Measurements from ENCODE around the gene APOB. TPM values are rescaled to one million over a fixed set of nuclear protein-coding genes. Genes with fewer than 3 reads are reported as not detected.

The APOB gene
- total and polyA plus RNA-seq, 2 of the 13 experiments (the other 11 are each of a cell fraction or from before 2014, with no cell fraction given), result 1,569 to 2,515 TPM

GRCh38 chr2:20997953-20998722 is 45.7 kb downstream of the APOB start:
- CTCF ChIA-PET (ENCODE audit: low intra/inter-chr PET ratio, low total read pairs), result no interaction called here
- ATAC-seq, result peak; percentile 20
- intact Hi-C loops (cut with micrococcal nuclease; ENCODE audit: unreplicated experiment), result no loop called here
- TF ChIP-seq CBX5 (CRISPR knock-in tag; IDR thresholded peaks at IDR 0.05; ENCODE audit: borderline replicate concordance), result no peak
- peak; percentile 81; the same call in 1 of the 2 replicates for TF ChIP-seq POLR2AphosphoS2 (IDR thresholded peaks at IDR 0.05; ENCODE audit: low read depth, low read length)
- peak; percentile 53 for TF ChIP-seq HNRNPH1 (optimal IDR thresholded peaks at IDR 0.05; ENCODE audit: low read depth, low read length)
- peak; percentile 83 for TF ChIP-seq POLR2G (IDR thresholded peaks at IDR 0.05; ENCODE audit: low read depth, low read length)
- TF ChIP-seq RBM22 (optimal IDR thresholded peaks at IDR 0.05; ENCODE audit: low read length), result peak; percentile 87
- TF ChIP-seq SAFB2 (CRISPR knock-in tag; IDR thresholded peaks at IDR 0.05; ENCODE audit: borderline replicate concordance, low read depth), result 0 out of 2 replicates have a peak, but pooled peaks have one; percentile 6
- TF ChIP-seq TAF15 (IDR thresholded peaks at IDR 0.05; ENCODE audit: low read depth, low read length, poor library complexity, severe bottlenecking), result no peak
- TF ChIP-seq AGO1 (IDR thresholded peaks at IDR 0.05; ENCODE audit: low read depth, low read length, poor library complexity, severe bottlenecking), result peak; percentile 29
- peak; percentile 54 for TF ChIP-seq RBFOX2 (IDR thresholded peaks at IDR 0.05; ENCODE audit: low read depth, low read length)
- Histone ChIP-seq H3K4me1 (ENCODE audit: insufficient read depth, low read length) (no peaks in the 10 kb centered on the region), H3K4me2 (ENCODE audit: low read depth, low read length) (no peak overlapping the region), H3K9me3 (ENCODE audit: low read length) (no peaks in the 10 kb centered on the region), H3K36me3 (replicated peaks in 1 of 2; ENCODE audit: control insufficient read depth in 1 of 2, insufficient read depth in 2 of 2, low read length in 2 of 2) (peaks cover 6 to 20% of the 10 kb centered on the region in 2 experiments; a peak in 4 of 5 replicates), H3K9ac (ENCODE audit: insufficient read depth, low read depth, low read length) (no peak overlapping the region), H3K79me2 (ENCODE audit: insufficient read depth, low read length) (no peaks in the 10 kb centered on the region), H2AFZ (ENCODE audit: low read length) (no peak overlapping the region), H3K27ac (ENCODE audit: extremely low read length, insufficient read depth, low read length) (no peak overlapping the region), H3K4me3 (replicated peaks in 1 of 3; ENCODE audit: insufficient read depth in 1 of 3, low read depth in 2 of 3, low read length in 3 of 3) (no peak overlapping the region), H3K27me3 (ENCODE audit: control insufficient read depth in 1 of 2, insufficient read depth in 2 of 2, low read length in 2 of 2) (no peaks in the 10 kb centered on the region), H4K20me1 (ENCODE audit: insufficient read depth, low read length) (peaks cover 36% of the 10 kb centered on the region)
- in situ Hi-C loops (cut with HindIII; ENCODE audit: extremely low pct_ligation_motif_present, low pct_unique_long_range_greater_than_20kb), result loop anchor here (25.0 kb wide), 1 partner anchor 611 kb away; no protein-coding TSS in a partner anchor
- BruUV-seq (replicated peaks), result no TSS peak
- POLR2A ChIA-PET, result interaction anchor here (1.0 to 2.0 kb wide), 2 partner anchors 332 to 337 kb away, joined by 4 to 6 read pairs; partner anchors contain the start of gene GDF7
- 35% methylated on average over 7 of the region's 7 CpGs for WGBS (ENCODE audit: low lambda C conversion rate)
- FAIRE-seq, result no peak
- DNase-seq (ENCODE audit: low spot score), result no peak

All from HepG2 (cell line).